HAP-1 (cell line): Measurements from ENCODE around the gene RNF215.

ENCODE experiments used
- DNase-seq, 2 experiments: peaks; one replicate each; pipeline ENCODE4 v3.0.0-alpha.2; 2016 to 2020; ENCODE audit warnings: low spot score in 2 of 2
- H3K27me3 ChIP-seq: fragments of 250-450 bp; sonication (Bioruptor Pico); 2 replicates; pipeline ENCODE4 v1.5.1; 2020; ENCODE audit warnings: low read depth, mild to moderate bottlenecking, moderate library complexity
- H3K36me3 ChIP-seq: fragments of 250-450 bp; sonication (Bioruptor Pico); replicated peaks from 2 replicates; pipeline ENCODE4 v1.5.1; 2020; ENCODE audit warnings: mild to moderate bottlenecking
- H3K4me1 ChIP-seq: fragments of 250-450 bp; sonication (Bioruptor Pico); 2 replicates; pipeline ENCODE4 v1.5.1; 2020; ENCODE audit warnings: mild to moderate bottlenecking
- H3K4me3 ChIP-seq: fragments of 250-450 bp; sonication (Bioruptor Pico); 2 replicates; pipeline ENCODE4 v1.5.1; 2020; ENCODE audit warnings: mild to moderate bottlenecking, moderate library complexity
- H3K9me3 ChIP-seq: fragments of 250-450 bp; sonication (Bioruptor Pico); 2 replicates; pipeline ENCODE4 v1.5.1; 2020; ENCODE audit warnings: mild to moderate bottlenecking, moderate library complexity
- in situ Hi-C: fragments of 300-500 bp; cut with MboI; formaldehyde crosslinking; loops from 3 replicates; pipeline ENCODE4 v1.14.3; 2020; ENCODE audit warnings: low sequenced_read_pairs, inconsistent platforms, mixed read lengths

RNF215 gene

DNA sequence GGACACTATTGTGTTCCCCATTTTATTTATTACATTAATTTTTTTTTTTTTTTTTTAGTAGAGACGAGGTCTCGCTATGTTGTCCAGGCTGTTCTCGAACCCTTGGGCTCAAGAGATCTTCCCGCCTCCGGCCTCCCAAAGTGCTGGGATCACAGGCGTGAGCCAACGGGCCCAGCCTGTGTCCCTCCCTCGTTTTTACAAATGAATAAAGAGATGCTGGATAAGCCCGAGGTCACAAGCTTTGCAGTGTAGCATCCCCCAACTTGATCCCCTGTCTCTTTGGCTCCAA, 38.1 kb upstream of the RNF215 start:
- DNase-seq, result no peak
- Histone ChIP-seq H3K36me3 (peaks cover 24% of the 10 kb centered on the region), H3K4me1 (peaks cover 41% of the 10 kb centered on the region), H3K9me3 (no peaks in the 10 kb centered on the region), H3K4me3 (peak overlapping the region; percentile 87), H3K27me3 (no peaks in the 10 kb centered on the region)
- in situ Hi-C loops, result no loop called here

DNA sequence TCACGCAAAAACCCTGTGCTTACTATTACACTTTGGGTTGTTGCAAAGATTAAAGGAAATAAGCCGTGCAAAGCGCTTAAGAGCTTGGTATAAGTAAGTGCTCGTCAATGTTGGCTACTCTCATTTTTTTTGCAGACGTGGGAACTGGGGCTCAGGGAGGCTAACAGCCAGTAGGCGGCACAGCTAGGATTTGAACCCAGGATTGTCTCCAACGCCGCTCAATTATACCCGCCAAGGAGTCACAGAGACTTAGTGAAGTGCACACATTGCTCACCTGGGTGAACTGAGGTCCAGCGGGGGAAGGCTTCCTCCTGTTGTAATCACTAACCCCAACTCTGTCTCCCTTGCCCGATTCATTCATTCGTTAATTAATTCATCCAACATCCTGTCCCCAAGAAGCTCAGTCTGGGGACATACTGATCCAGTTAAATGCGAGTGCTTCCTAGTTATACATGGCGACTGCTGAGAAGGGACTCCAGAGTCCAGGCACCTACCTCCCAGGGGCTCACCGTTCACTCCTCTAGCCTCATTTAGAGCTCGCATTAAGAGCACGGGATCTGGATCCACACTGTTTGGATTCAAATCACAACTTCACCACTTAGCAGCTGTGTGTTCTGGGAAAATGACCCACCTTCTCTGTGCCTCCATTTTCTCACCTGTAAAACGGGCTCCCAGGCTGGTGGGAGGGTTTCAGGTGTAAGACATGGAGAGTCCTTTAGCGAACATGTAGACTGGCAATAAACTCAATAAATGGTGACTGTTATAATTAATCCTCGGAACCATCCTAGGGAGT, 37.5 kb upstream of the RNF215 start:
- in situ Hi-C loops, result no loop called here
- H3K4me1 ChIP-seq, result peaks cover 41% of the 10 kb centered on the region

DNA sequence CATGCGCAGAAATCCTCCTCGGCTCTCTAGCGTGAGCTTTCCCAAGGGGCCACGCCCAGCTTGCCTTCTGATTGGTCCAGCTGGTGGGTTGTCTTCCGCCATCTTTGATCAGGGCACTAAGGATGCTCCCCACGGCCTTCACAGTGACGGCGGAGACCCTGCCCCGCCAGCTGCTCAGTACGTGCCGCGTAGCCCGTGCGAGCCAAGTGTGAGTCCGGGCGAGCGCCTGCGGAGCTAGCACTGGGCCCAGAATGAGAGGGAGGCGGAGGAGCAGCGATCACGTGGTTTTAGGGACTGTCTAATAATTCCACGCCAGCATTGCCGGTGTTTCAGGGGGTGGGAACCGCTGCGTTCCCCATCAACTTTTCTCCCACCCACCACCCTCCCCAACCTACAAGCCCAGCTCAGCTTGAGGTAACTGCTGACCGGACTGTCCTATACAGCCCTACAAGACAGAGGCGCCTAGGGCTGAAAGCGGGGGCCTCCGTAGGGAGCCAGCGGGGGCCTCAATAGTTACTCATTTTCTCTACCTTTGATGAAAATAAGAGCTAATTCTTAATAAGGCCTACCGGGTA, 36.8 kb upstream of the RNF215 start:
- DNase-seq, result peak; percentile 99
- in situ Hi-C loops, result no loop called here
- peaks cover 41% of the 10 kb centered on the region for H3K4me1 ChIP-seq

More for the DNA sequence above, 37.5 kb upstream of the RNF215 start:
- H3K9me3 ChIP-seq, result no peaks in the 10 kb centered on the region
- no peaks in the 10 kb centered on the region for H3K27me3 ChIP-seq
- DNase-seq, result peak in 1 of 2 experiments; percentile 8
- H3K4me3 ChIP-seq, result peak overlapping the region; percentile 87
- peaks cover 27% of the 10 kb centered on the region for H3K36me3 ChIP-seq

DNA sequence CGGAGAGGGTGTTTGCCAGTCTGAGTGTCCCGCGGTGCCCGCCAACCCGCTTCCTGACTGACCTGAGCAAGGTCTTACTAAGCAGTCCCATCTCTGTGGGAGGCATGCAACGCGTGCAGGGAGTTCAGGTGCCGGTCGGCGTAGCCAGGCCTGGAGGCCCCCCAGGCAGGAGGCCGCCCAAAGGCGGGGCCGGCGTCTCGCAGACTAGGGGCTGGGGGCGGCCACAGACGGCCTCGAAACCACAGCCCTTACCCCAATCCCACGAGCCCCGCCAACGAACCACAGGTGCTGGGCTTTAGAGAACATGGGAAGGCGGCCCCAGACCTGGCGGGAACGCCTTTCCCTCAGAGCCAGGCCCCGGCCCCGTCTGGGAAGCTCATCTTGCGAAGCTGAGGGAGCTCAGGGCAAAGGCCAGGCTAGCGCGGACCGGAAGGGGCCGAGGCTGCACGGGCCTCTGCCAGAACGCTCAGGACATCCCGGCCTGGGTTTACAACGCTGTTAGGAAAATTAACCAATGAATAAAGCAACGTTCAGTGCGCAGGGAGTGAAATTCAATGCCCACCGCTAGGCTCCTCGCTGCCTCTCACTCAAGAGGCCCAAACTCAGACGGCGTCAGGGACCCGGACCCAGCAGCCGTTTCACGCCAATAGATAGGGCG, 36.2 kb upstream of the RNF215 start:
- Histone ChIP-seq H3K36me3 (peaks cover 39% of the 10 kb centered on the region), H3K9me3 (no peaks in the 10 kb centered on the region), H3K27me3 (no peaks in the 10 kb centered on the region), H3K4me3 (peak overlapping the region; percentile 42), H3K4me1 (peaks cover 41% of the 10 kb centered on the region)
- in situ Hi-C loops, result no loop called here
- no peak for DNase-seq

More for the DNA sequence above, 36.8 kb upstream of the RNF215 start:
- Histone ChIP-seq H3K9me3 (no peaks in the 10 kb centered on the region), H3K36me3 (peaks cover 34% of the 10 kb centered on the region), H3K4me3 (peak overlapping the region; percentile 42), H3K27me3 (no peaks in the 10 kb centered on the region)

DNA sequence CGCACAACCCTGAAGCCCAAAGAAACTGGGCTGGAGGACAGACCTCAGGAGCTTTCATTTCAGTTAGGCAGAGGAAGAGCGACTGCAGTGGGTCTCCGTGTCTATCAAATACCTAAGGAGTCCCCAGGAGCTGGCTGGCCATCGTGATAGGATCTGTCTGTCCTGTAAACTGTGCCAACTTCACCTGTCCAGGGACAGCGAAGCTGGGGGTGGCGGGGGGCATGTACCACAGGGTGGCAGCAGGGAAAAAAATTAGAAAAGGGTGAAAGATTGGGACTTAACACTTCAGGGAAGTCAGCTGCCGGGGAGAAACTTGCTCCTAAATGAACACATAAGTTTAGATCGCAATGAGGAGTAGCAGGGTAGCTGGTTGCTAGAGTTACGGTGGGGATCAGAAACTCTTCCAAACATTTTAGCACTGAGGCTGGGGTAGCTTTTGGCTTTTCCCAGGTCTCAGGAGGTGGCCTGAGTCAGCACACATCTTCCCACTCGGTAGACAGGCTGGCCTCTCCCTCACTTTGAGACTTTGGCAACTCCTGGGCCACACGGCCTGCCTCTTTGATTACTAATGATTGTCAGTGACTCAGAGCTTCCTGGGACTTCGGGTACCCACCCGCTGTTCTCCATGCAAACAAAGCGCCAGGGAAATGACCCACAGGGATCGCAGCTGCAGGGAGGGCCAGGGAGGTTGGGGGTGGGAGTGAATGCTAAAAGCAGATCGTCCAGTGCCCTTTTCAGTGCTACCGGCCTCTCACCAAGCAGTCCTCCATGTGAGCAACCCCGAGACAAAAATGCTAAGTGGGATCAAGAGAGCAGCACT, 35.5 kb upstream of the RNF215 start:
- Histone ChIP-seq H3K9me3 (no peaks in the 10 kb centered on the region), H3K27me3 (no peaks in the 10 kb centered on the region), H3K4me3 (peak overlapping the region; percentile 42), H3K4me1 (peaks cover 41% of the 10 kb centered on the region), H3K36me3 (peaks cover 34% of the 10 kb centered on the region)
- in situ Hi-C loops, result no loop called here
- DNase-seq, result peak; percentile 29 to 47

DNA sequence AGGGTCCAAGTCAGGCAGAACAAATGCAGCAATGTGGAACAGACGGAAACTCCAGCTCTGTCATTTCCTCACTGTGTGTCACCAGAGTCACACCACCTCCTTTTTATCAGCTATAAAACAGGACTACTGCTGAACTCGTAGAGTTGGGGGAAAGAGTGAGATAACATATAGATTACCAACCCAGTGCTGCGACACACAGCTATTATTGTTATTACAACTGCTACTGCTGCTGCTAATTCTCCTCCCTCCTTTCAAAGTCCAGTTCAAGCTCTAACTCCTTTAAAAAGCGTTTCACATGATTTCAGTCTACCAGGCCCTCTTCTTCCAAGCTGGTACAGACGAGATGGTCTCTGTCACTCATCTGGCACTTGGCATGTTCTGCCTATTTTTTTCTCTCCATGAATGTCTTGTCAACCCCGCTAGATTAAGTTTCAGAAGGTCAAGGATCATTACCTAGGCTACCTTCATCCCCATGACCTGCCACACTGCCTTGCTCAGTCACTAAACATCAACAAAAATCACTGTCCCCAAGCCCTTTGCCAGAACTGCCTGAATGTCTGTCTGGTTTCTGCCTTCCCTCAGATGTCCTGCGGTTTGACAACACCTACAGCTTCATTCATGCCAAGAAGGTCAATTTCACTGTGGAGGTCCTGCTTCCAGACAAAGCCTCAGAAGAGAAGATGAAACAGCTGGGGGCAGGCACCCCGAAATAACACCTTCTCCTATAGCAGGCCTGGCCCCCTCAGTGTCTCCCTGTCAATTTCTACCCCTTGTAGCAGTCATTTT, 34.7 kb upstream of the RNF215 start:
- in situ Hi-C loops, result no loop called here
- no peak for DNase-seq
- Histone ChIP-seq H3K4me3 (no peak overlapping the region), H3K27me3 (no peaks in the 10 kb centered on the region), H3K9me3 (no peaks in the 10 kb centered on the region), H3K36me3 (peaks cover 32% of the 10 kb centered on the region), H3K4me1 (peaks cover 41% of the 10 kb centered on the region)

DNA sequence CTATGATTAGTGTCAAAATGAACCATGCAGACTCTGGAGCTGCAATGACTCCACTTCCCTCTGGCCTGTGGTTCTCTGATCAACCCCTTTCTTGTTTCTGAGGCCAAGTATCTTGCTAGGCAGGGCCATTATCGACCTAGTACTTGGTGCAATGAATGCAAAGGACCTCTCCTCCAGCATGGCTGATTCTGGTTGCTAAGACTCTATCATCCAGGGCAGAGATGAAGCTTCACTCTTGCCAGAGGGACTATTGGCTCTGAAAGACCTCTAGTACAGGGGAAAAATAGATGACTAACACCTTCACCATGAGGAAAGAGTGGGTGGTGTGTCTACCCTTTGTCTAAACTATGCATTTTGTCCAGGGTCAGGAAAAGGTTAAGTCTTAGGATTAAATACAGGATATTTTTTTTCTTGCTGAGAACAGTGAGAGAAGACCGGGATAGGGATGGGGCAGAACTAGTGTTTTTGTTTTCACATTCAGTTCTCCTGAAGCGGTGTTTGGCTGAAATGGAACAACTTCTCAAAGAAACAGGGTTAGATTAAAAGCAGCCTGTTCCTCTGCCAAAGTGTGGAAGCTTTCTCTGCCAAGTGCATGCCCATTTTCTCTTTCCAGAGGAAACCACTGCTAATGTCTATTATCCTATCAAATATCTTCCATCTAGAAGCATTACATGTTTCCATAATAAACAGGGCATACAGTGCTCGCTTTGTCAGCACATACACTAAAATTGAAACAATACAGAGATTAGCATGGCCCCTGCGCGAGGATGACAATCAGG, 33.3 kb upstream of the RNF215 start:
- H3K27me3 ChIP-seq, result no peaks in the 10 kb centered on the region
- H3K4me1 ChIP-seq, result peaks cover 37% of the 10 kb centered on the region
- DNase-seq, result no peak
- no peak overlapping the region for H3K4me3 ChIP-seq
- H3K36me3 ChIP-seq, result peaks cover 43% of the 10 kb centered on the region
- no peaks in the 10 kb centered on the region for H3K9me3 ChIP-seq
- in situ Hi-C loops, result no loop called here

DNA sequence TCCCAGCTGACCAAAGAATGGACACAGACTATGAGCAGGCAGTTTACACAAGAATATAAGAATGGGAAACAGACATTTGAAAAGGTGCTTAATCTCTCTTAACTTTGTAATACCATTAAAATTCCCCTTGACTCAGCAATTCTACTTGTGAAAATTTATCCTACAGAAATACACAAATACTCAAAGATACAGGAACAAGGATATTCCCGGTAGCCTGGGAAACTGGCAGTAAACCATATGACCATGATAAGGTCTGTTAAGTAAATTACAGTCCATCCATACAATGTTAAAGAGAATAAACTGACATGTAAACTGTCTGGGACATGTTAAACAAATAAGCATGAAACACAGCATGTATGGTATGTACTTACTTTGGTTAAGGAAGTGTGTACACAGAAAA, 29.6 kb upstream of the RNF215 start:
- Histone ChIP-seq H3K36me3 (peaks cover 43% of the 10 kb centered on the region), H3K4me3 (no peak overlapping the region), H3K27me3 (no peaks in the 10 kb centered on the region), H3K4me1 (peaks cover 12% of the 10 kb centered on the region), H3K9me3 (no peaks in the 10 kb centered on the region)
- in situ Hi-C loops, result no loop called here
- no peak for DNase-seq

DNA sequence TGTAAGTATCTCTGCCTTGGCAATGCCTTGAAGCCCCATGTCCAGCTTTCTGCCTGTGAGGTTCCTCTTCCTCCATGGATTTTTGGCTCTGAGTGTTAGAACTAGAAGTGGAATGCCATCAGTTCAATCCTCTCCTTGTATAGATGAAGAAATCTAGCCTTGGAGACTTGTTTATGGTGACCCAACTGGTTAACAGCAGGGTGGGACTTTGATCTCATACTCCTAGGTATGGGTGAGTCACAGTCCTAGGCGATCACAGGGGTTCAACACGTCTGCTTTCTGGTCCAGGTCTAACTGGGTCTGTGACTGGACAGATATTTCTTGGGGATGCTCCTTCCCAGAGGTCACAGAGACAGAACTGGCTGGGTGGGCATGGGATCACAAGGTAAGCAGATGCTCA, 29.2 kb upstream of the RNF215 start:
- peaks cover 43% of the 10 kb centered on the region for H3K36me3 ChIP-seq
- no peak overlapping the region for H3K4me3 ChIP-seq
- H3K4me1 ChIP-seq, result peaks cover 11% of the 10 kb centered on the region
- no peaks in the 10 kb centered on the region for H3K27me3 ChIP-seq
- DNase-seq, result no peak
- H3K9me3 ChIP-seq, result no peaks in the 10 kb centered on the region
- in situ Hi-C loops, result no loop called here

DNA sequence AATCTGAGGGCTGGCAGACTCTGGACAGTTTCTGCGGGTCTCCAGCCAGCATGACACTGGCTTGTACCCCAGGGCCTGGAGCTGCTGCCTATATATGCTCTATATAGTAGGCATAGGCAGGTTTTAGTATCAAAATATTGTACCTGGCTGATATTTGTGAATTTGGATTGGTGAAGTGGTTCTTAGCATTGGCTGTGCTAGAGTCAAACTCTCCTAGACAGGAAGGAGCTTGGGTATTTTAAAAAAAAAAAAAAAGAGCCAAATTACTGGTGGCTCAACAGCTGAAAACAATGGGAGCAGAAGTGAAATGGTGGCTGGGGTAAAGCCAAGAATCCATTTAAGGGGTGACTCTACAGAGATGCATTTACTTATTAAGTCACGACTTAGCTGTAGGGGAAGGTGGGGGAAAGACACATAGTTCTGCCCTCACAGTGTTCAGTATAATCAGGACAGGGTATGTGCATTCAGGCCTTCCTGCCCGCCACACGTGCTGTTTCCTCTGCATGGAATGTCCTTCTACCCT, 27.4 kb upstream of the RNF215 start:
- in situ Hi-C loops, result no loop called here
- no peaks in the 10 kb centered on the region for H3K27me3 ChIP-seq
- H3K9me3 ChIP-seq, result no peaks in the 10 kb centered on the region
- no peaks in the 10 kb centered on the region for H3K4me1 ChIP-seq
- no peak overlapping the region for H3K4me3 ChIP-seq
- peaks cover 39% of the 10 kb centered on the region for H3K36me3 ChIP-seq
- DNase-seq, result no peak

DNA sequence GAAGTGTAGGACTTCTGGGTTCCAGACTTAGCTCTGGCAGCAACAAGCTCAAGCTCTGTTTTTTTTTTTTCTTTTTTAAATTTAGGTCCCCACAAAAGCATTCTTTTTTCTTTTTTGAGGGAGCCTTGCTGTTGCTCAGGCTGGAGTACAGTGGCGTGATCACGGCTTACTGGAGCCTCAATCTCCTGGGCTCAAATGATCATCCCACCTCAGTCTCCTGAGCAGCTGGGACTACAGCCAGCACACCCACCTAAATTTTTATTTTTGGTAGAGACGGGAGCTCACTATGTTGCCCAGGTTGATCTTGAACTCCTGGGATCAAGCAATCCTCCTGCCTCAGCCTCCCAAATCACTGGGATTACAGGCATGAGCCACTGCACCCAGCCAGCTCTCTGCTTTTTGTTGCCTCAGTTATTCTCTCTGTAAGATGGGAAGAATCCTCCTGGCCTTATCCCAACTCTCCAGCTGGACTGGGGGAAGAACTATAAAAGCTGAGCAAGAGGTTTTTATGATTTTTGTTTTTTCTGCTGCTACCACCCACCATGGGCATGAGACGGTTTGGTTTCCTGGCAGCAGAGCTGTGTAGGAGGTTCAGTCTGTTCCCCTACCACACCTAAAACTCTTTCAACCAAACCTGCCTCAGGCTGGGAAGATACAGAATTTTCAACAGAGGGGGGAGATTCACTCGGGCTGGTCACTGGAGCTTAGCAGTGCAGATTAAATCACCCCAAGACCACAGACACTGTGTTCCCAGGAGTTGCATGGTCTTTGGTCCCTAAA, 26.7 kb upstream of the RNF215 start:
- in situ Hi-C loops, result no loop called here
- no peaks in the 10 kb centered on the region for H3K4me1 ChIP-seq
- DNase-seq, result no peak
- no peaks in the 10 kb centered on the region for H3K27me3 ChIP-seq
- no peaks in the 10 kb centered on the region for H3K9me3 ChIP-seq
- peaks cover 32% of the 10 kb centered on the region for H3K36me3 ChIP-seq
- H3K4me3 ChIP-seq, result no peak overlapping the region

DNA sequence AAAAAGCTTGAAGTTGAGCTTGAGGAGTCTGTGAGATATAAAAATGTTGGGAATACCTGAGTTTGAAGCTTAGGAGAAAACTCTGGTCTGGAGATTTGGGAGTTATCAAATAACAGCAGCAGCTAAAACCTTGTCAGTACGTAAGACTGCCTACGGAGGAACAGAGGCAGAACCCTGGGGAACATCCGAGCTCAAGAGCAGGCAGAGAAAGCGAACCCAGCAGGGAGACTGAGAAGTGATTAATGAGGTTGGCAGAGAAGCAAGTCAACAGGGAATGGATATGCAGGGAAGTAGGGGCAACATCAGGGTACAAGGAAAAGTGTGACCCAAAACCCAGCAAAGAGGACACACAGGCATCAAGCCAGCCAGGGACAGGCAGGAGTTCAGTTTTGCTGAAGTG, 25.8 kb upstream of the RNF215 start:
- Histone ChIP-seq H3K27me3 (no peaks in the 10 kb centered on the region), H3K4me1 (no peaks in the 10 kb centered on the region), H3K4me3 (no peak overlapping the region), H3K36me3 (peaks cover 31% of the 10 kb centered on the region), H3K9me3 (no peaks in the 10 kb centered on the region)
- in situ Hi-C loops, result no loop called here
- DNase-seq, result no peak
